ENCODE results near the gene DIAPH1. TPM values are rescaled to one million over a fixed set of nuclear protein-coding genes. Genes with fewer than 3 reads are reported as not detected.

The DIAPH1 gene
- total RNA-seq, 2 donors from 2014 or later, result 104 to 106 TPM

GRCh38 chr5:141590127-141590526 lies 28.7 kb downstream of the DIAPH1 start:
- no peaks in the 10 kb centered on the region for H3K27me3 Mint-ChIP-seq (ENCODE audit: insufficient read depth)
- H3K36me3 ChIP-seq (ENCODE audit: control insufficient read depth, insufficient read depth, low read length), result peaks cover 58% of the 10 kb centered on the region
- no peak overlapping the region for H3K27ac ChIP-seq (ENCODE audit: low read depth, low read length)
- H3K27ac Mint-ChIP-seq, result no peak overlapping the region
- no peaks in the 10 kb centered on the region for H3K9me3 ChIP-seq (ENCODE audit: control insufficient read depth, low read length)
- no peak overlapping the region for H3K4me3 ChIP-seq (ENCODE audit: low read length)
- no peak for TF ChIP-seq CTCF (conservative IDR thresholded peaks at IDR 0.05)
- H3K9ac ChIP-seq (ENCODE audit: extremely low read depth, low read length, poor library complexity, severe bottlenecking), result no peak overlapping the region
- H3K36me3 Mint-ChIP-seq (ENCODE audit: low read depth), result peaks cover 28% of the 10 kb centered on the region
- 90% methylated on average over 1 to 2 of the region's 2 CpGs for WGBS, 2 experiments (ENCODE audit: insufficient coverage in 1 of 2, insufficient read length in 1 of 2)
- DNase-seq, result no peak
- H3K9me3 Mint-ChIP-seq, result no peaks in the 10 kb centered on the region
- H3K27me3 ChIP-seq (ENCODE audit: control insufficient read depth, insufficient read depth, low read length, poor library complexity, severe bottlenecking), result no peaks in the 10 kb centered on the region
- H3K4me1 Mint-ChIP-seq, result peaks cover 3% of the 10 kb centered on the region
- no peaks in the 10 kb centered on the region for H3K4me1 ChIP-seq (ENCODE audit: control insufficient read depth, insufficient read depth, low read length)
- H3K4me3 Mint-ChIP-seq, result no peak overlapping the region

DNA sequence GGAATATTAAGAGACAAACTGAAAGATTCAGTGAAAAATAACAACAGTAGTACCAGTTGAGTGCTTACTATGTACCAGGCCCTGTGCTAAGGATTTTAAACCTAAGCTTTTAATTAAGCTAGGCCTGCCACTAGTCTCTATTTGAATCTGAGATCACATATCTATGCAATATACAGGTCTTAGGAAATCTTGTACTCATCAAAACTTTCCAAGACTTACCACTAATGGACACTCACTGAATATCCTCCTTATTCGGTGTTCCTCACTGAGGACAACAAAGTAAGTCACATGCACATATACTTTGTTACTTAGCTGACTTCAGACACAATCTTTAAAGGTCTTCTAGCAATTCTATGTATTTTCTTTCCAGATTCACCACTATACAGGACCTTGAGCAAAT lies 32.6 kb downstream of the DIAPH1 start:
- no peaks in the 10 kb centered on the region for H3K9me3 ChIP-seq (ENCODE audit: control insufficient read depth, low read length)
- no peak for DNase-seq
- H3K4me3 ChIP-seq (ENCODE audit: low read length), result no peak overlapping the region
- no peak overlapping the region for H3K27ac ChIP-seq (ENCODE audit: low read depth, low read length)
- Mint-ChIP-seq H3K36me3 (ENCODE audit: low read depth) (peaks cover 49% of the 10 kb centered on the region), H3K9me3 (no peaks in the 10 kb centered on the region), H3K4me1 (peaks cover 3% of the 10 kb centered on the region), H3K27me3 (ENCODE audit: insufficient read depth) (no peaks in the 10 kb centered on the region), H3K27ac (no peak overlapping the region), H3K4me3 (no peak overlapping the region)
- H3K27me3 ChIP-seq (ENCODE audit: control insufficient read depth, insufficient read depth, low read length, poor library complexity, severe bottlenecking), result no peaks in the 10 kb centered on the region
- H3K4me1 ChIP-seq (ENCODE audit: control insufficient read depth, insufficient read depth, low read length), result no peaks in the 10 kb centered on the region
- no peak for TF ChIP-seq CTCF (conservative IDR thresholded peaks at IDR 0.05)
- H3K9ac ChIP-seq (ENCODE audit: extremely low read depth, low read length, poor library complexity, severe bottlenecking), result no peak overlapping the region
- peaks cover 77% of the 10 kb centered on the region for H3K36me3 ChIP-seq (ENCODE audit: control insufficient read depth, insufficient read depth, low read length)
- WGBS, 2 experiments (ENCODE audit: insufficient coverage in 1 of 2, insufficient read length in 1 of 2), result 95 to 100% methylated on average over 1 of the region's 1 CpG

DNA sequence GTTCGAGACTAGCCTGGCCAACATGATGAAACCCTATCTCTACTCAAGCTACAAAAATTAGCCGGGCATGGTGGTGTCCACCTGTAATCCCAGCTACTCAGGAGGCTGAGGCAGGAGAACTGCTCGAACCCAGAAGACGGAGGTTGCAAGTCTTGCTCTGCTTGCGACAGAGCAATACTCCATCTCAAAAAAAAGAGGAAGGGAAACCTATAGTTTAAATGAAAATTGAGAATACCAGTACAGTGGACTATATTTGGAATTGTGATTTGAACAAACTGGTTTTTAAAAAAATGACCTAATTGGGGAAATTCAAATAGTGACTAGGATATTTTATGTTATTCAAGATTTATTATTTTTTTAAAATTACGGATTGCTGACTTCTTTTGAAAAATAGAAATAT lies 33.2 kb downstream of the DIAPH1 start:
- 88 to 92% methylated on average over 4 to 6 of the region's 6 CpGs for WGBS, 2 experiments (ENCODE audit: insufficient coverage in 1 of 2, insufficient read length in 1 of 2)
- Mint-ChIP-seq H3K9me3 (no peaks in the 10 kb centered on the region), H3K27ac (no peak overlapping the region), H3K4me3 (no peak overlapping the region), H3K27me3 (ENCODE audit: insufficient read depth) (no peaks in the 10 kb centered on the region), H3K36me3 (ENCODE audit: low read depth) (peaks cover 55% of the 10 kb centered on the region), H3K4me1 (peaks cover 1% of the 10 kb centered on the region)
- H3K36me3 ChIP-seq (ENCODE audit: control insufficient read depth, insufficient read depth, low read length), result peaks cover 82% of the 10 kb centered on the region
- H3K4me1 ChIP-seq (ENCODE audit: control insufficient read depth, insufficient read depth, low read length), result no peaks in the 10 kb centered on the region
- no peak overlapping the region for H3K4me3 ChIP-seq (ENCODE audit: low read length)
- no peaks in the 10 kb centered on the region for H3K27me3 ChIP-seq (ENCODE audit: control insufficient read depth, insufficient read depth, low read length, poor library complexity, severe bottlenecking)
- no peaks in the 10 kb centered on the region for H3K9me3 ChIP-seq (ENCODE audit: control insufficient read depth, low read length)
- no peak overlapping the region for H3K9ac ChIP-seq (ENCODE audit: extremely low read depth, low read length, poor library complexity, severe bottlenecking)
- H3K27ac ChIP-seq (ENCODE audit: low read depth, low read length), result no peak overlapping the region
- no peak for TF ChIP-seq CTCF (conservative IDR thresholded peaks at IDR 0.05)
- no peak for DNase-seq
